ENCODE data around the gene PEMT.

Gene PEMT

GRCh38 chr17:17559164-17559563 lies 32.3 kb downstream of the PEMT start:
- no peak overlapping the region for H3K4me3 ChIP-seq (ENCODE audit: low read depth, low read length)
- DNase-seq (ENCODE audit: low read depth): no peak
- TF ChIP-seq CTCF (IDR thresholded peaks at IDR 0.05; ENCODE audit: control insufficient read depth, extremely low read depth, insufficient read depth): no peak

GRCh38 chr17:17558431-17558830 lies 33.1 kb downstream of the PEMT start:
- no peak for TF ChIP-seq CTCF (IDR thresholded peaks at IDR 0.05; ENCODE audit: control insufficient read depth, extremely low read depth, insufficient read depth)
- no peak for DNase-seq (ENCODE audit: low read depth)
- no peak overlapping the region for H3K4me3 ChIP-seq (ENCODE audit: low read depth, low read length)

DNA sequence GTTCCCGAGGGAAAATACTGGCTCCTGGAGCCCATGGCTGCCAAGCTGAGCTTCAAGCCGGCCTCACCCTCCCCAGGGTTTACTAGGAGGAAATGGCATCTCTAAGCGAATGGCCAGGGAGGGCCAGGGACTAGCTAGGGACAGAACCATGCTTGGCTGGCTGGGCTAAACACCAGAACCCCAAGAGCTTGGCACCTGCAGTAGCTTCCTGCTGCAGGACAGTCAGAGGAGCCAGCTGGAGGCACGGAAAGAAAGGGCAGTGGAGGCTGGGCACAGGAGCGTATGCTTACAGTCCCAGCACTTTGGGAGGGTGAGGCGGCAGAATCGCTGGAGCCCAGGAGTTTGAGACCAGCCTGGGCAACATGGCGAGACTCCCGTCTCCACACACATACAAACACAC lies 33.7 kb downstream of the PEMT start:
- no peak overlapping the region for H3K4me3 ChIP-seq (ENCODE audit: low read depth, low read length)
- no peak for DNase-seq (ENCODE audit: low read depth)
- no peak for TF ChIP-seq CTCF (IDR thresholded peaks at IDR 0.05; ENCODE audit: control insufficient read depth, extremely low read depth, insufficient read depth)

GRCh38 chr17:17556671-17557070 lies 34.8 kb downstream of the PEMT start:
- no peak for TF ChIP-seq CTCF (IDR thresholded peaks at IDR 0.05; ENCODE audit: control insufficient read depth, extremely low read depth, insufficient read depth)
- no peak for DNase-seq (ENCODE audit: low read depth)
- no peak overlapping the region for H3K4me3 ChIP-seq (ENCODE audit: low read depth, low read length)

DNA sequence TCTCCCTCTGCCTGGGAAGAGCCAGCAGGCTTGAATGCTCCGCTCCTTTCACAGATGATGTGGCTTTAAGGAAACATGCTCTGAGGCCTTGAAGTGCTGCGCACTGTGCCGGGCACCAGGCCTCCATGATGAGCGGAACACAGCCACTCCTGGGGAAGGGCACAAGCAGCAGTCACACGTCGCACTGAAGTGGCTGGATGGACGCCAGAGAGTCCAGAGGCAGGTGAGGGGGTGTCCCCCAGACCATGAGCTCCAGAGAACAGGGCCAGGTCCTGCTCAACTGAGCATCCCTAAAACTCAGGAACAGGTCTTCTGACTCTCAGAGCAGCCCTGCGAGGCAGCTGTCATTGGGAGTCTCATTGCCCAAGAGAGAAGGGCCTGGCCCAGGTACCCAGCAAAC lies 35.6 kb downstream of the PEMT start:
- H3K4me3 ChIP-seq (ENCODE audit: low read depth, low read length): no peak overlapping the region
- no peak for DNase-seq (ENCODE audit: low read depth)
- TF ChIP-seq CTCF (IDR thresholded peaks at IDR 0.05; ENCODE audit: control insufficient read depth, extremely low read depth, insufficient read depth): no peak

GRCh38 chr17:17555151-17555550 lies 36.4 kb downstream of the PEMT start:
- no peak overlapping the region for H3K4me3 ChIP-seq (ENCODE audit: low read depth, low read length)
- no peak for DNase-seq (ENCODE audit: low read depth)

More at GRCh38 chr17:17555151-17555550, 36.4 kb downstream of the PEMT start:
- no peak for TF ChIP-seq CTCF (IDR thresholded peaks at IDR 0.05; ENCODE audit: control insufficient read depth, extremely low read depth, insufficient read depth)
